ENCODE results near the gene AP5Z1.

The AP5Z1 gene

DNA sequence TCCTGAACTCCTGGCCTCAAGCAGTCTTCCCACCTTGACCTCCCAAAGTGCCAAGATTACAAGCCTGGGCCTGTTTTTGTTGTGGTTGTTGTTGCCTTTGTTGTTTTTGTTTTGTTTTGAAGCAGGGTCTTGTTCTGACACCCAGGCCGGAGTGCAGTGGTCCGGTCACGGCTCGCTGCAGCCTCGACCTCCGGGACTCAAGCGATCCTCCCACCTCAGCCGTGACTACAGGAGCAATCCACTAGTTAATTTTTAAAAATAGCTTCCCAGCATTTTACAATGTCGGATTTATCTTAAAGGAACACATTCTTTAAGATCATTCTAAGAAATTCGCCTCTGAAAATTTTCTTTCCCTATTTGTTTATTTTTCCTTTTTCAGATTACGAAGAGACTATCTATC lies 27.7 kb upstream of the AP5Z1 start:
- no peaks in the 10 kb centered on the region for H3K27me3 ChIP-seq (replicated peaks; ENCODE audit: control insufficient read depth, insufficient read depth, low read length)
- peaks cover 10% of the 10 kb centered on the region for H3K36me3 ChIP-seq (ENCODE audit: control insufficient read depth, insufficient read depth, low read length)
- DNase-seq (ENCODE audit: extremely low read depth, insufficient read length): no peak
- TF ChIP-seq, protein P1, sequence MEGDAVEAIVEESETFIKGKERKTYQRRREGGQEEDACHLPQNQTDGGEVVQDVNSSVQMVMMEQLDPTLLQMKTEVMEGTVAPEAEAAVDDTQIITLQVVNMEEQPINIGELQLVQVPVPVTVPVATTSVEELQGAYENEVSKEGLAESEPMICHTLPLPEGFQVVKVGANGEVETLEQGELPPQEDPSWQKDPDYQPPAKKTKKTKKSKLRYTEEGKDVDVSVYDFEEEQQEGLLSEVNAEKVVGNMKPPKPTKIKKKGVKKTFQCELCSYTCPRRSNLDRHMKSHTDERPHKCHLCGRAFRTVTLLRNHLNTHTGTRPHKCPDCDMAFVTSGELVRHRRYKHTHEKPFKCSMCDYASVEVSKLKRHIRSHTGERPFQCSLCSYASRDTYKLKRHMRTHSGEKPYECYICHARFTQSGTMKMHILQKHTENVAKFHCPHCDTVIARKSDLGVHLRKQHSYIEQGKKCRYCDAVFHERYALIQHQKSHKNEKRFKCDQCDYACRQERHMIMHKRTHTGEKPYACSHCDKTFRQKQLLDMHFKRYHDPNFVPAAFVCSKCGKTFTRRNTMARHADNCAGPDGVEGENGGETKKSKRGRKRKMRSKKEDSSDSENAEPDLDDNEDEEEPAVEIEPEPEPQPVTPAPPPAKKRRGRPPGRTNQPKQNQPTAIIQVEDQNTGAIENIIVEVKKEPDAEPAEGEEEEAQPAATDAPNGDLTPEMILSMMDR (IDR thresholded peaks at IDR 0.05; ENCODE audit: insufficient read depth, low read length, poor library complexity, severe bottlenecking): no peak
- H3K4me3 ChIP-seq (replicated peaks; ENCODE audit: low read depth, low read length): no peak overlapping the region

DNA sequence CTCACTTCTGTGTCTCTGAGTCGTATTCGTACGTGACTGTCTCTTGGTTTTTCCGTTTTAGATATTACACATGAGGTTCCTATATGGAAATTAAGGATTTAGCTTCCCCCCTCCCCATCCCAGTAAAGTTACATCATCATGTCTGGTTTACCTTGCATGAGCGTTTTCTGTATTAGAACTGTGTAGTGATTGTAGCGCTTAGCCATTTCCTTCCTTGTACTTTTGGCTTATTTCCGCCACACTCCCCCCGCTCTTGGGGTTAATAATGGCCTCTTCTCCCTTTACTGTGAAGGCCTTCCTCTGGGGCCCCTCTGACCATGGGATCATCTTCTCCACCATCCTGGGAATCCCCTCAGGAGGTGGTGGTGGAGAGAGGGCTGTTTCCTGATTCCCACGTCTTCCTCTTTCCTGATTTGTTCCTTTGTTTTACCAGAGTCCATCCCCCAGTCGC lies 27.2 kb upstream of the AP5Z1 start:
- H3K36me3 ChIP-seq (ENCODE audit: control insufficient read depth, insufficient read depth, low read length): peaks cover 9% of the 10 kb centered on the region
- TF ChIP-seq, protein P1 (IDR thresholded peaks at IDR 0.05; ENCODE audit: insufficient read depth, low read length, poor library complexity, severe bottlenecking): no peak
- no peak overlapping the region for H3K4me3 ChIP-seq (replicated peaks; ENCODE audit: low read depth, low read length)
- no peak for DNase-seq (ENCODE audit: extremely low read depth, insufficient read length)
- no peaks in the 10 kb centered on the region for H3K27me3 ChIP-seq (replicated peaks; ENCODE audit: control insufficient read depth, insufficient read depth, low read length)

DNA sequence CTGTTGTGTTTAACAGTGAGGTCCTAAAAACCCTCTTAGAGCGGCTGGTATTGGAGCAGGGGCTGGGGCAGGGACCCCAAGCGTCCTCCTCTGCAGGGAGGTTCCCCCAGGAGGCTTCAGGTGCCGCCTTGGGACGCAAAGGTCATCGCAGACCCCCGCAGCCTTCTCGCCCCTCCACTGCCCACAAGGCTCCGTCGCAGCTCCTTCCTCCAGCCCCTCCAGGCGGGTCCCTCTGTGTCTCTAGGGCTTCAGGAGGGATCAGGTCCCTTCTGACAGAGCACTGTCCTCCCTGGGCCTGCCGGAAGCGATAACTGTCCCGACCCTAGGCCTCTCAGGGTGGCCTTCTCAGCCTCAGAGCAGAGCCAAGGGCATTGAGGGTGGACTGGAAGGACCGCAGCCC lies 26.1 kb upstream of the AP5Z1 start:
- TF ChIP-seq, protein P1 (IDR thresholded peaks at IDR 0.05; ENCODE audit: insufficient read depth, low read length, poor library complexity, severe bottlenecking): no peak
- H3K27me3 ChIP-seq (replicated peaks; ENCODE audit: control insufficient read depth, insufficient read depth, low read length): no peaks in the 10 kb centered on the region

DNA sequence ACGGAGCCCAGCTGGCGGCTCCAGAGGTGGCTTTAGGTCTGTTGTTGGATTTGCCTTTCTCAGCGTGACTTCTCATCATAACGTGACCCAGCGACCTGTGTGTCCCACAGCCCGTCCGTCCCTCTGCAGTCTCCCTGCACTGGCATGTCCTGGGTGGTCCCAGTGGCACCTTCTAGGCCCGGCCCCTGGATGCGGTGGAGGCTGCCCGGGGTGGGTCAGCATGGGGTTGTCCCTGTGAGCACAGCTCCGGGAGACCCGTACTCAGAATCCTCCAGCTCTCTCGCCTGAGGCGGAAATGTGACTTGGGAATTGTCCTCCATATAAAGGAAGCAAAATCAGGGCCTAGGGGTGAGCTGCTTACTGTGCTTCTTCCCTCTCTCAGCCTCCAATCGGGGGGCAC lies 25.6 kb upstream of the AP5Z1 start:
- no peaks in the 10 kb centered on the region for H3K27me3 ChIP-seq (replicated peaks; ENCODE audit: control insufficient read depth, insufficient read depth, low read length)
- H3K4me3 ChIP-seq (replicated peaks; ENCODE audit: low read depth, low read length): no peak overlapping the region
- no peak for DNase-seq (ENCODE audit: extremely low read depth, insufficient read length)
- peaks cover 13% of the 10 kb centered on the region for H3K36me3 ChIP-seq (ENCODE audit: control insufficient read depth, insufficient read depth, low read length)
- TF ChIP-seq, protein P1 (IDR thresholded peaks at IDR 0.05; ENCODE audit: insufficient read depth, low read length, poor library complexity, severe bottlenecking): no peak

More for the DNA sequence above, 26.1 kb upstream of the AP5Z1 start:
- H3K36me3 ChIP-seq (ENCODE audit: control insufficient read depth, insufficient read depth, low read length): peaks cover 10% of the 10 kb centered on the region
- no peak overlapping the region for H3K4me3 ChIP-seq (replicated peaks; ENCODE audit: low read depth, low read length)
- DNase-seq (ENCODE audit: extremely low read depth, insufficient read length): no peak

DNA sequence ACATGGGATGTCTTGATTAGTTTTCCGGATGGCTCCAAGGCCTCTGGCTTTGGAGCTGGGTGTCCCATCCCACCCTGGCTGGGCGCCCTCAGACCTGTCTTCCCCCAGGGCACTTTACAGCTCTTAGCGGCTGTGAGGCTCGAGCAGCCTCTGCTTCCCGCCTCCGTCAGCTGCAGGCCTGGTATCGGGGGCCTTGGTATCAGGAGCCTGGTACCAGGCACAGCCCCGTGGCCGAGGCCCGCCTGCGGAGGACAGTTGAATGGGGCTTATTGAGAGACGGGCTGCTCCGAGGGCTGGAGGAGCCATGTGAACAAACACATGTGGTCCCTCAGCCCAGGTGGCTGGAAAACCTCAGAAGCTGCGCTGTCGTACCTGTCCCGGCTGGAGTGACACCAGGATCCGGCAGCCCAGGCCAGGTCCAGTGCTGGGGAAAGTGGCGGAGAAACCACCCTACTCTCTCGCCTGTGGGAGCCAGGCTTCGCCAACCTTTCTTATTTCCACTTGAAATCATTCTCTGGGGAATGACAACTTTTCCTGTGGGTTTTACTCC lies 23.9 kb upstream of the AP5Z1 start:
- TF ChIP-seq, protein P1 (IDR thresholded peaks at IDR 0.05; ENCODE audit: insufficient read depth, low read length, poor library complexity, severe bottlenecking): no peak
- H3K27me3 ChIP-seq (replicated peaks; ENCODE audit: control insufficient read depth, insufficient read depth, low read length): no peaks in the 10 kb centered on the region

More for the DNA sequence above, 23.9 kb upstream of the AP5Z1 start:
- peaks cover 18% of the 10 kb centered on the region for H3K36me3 ChIP-seq (ENCODE audit: control insufficient read depth, insufficient read depth, low read length)
- DNase-seq (ENCODE audit: extremely low read depth, insufficient read length): no peak
- H3K4me3 ChIP-seq (replicated peaks; ENCODE audit: low read depth, low read length): no peak overlapping the region
